WERI-Rb-1 (cell line): ENCODE data around the gene SETBP1.

Experiments used
- DNase-seq: peaks from one replicate; pipeline ENCODE4 v3.0.0-alpha.2; 2020
- H3K27ac ChIP-seq: fragments of 250-450 bp; sonication (Bioruptor Pico); 2 replicates; pipeline ENCODE4 v1.5.1; 2020; ENCODE audit warnings: mild to moderate bottlenecking, moderate library complexity
- H3K27me3 ChIP-seq: fragments of 250-450 bp; sonication (Bioruptor Pico); 2 replicates; pipeline ENCODE4 v1.5.1; 2021; ENCODE audit warnings: mild to moderate bottlenecking, low read depth, moderate library complexity; ENCODE audit not compliant: insufficient read depth, severe bottlenecking
- H3K36me3 ChIP-seq: fragments of 250-450 bp; sonication (Bioruptor Pico); 2 replicates; pipeline ENCODE4 v1.5.1; 2020; ENCODE audit warnings: mild to moderate bottlenecking, moderate library complexity
- H3K4me3 ChIP-seq: 2 replicates; pipeline ENCODE4 v1.5.1; 2011; ENCODE audit warnings: low read depth, mild to moderate bottlenecking, control low read depth, low read length
- H3K9me3 ChIP-seq: fragments of 250-450 bp; sonication (Bioruptor Pico); 2 replicates; pipeline ENCODE4 v1.5.1; 2021; ENCODE audit warnings: mild to moderate bottlenecking, moderate library complexity; ENCODE audit not compliant: severe bottlenecking
- TF ChIP-seq, protein P1 (sequence below): IDR thresholded peaks from 2 replicates; pipeline ENCODE4 v1.5.1; 2011; ENCODE audit warnings: low read depth, mild to moderate bottlenecking, control low read depth, inconsistent platforms, low read length

Gene SETBP1

GRCh38 chr18:45068400-45069094, 387.9 kb downstream of the SETBP1 start:
- TF ChIP-seq, protein P1, sequence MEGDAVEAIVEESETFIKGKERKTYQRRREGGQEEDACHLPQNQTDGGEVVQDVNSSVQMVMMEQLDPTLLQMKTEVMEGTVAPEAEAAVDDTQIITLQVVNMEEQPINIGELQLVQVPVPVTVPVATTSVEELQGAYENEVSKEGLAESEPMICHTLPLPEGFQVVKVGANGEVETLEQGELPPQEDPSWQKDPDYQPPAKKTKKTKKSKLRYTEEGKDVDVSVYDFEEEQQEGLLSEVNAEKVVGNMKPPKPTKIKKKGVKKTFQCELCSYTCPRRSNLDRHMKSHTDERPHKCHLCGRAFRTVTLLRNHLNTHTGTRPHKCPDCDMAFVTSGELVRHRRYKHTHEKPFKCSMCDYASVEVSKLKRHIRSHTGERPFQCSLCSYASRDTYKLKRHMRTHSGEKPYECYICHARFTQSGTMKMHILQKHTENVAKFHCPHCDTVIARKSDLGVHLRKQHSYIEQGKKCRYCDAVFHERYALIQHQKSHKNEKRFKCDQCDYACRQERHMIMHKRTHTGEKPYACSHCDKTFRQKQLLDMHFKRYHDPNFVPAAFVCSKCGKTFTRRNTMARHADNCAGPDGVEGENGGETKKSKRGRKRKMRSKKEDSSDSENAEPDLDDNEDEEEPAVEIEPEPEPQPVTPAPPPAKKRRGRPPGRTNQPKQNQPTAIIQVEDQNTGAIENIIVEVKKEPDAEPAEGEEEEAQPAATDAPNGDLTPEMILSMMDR: no peak
- Histone ChIP-seq H3K36me3 (no peaks in the 10 kb centered on the region), H3K9me3 (no peaks in the 10 kb centered on the region)

GRCh38 chr18:45069546-45069945, 388.9 kb downstream of the SETBP1 start:
- no peak for DNase-seq
- no peaks in the 10 kb centered on the region for H3K36me3 ChIP-seq
- TF ChIP-seq, protein P1: no peak
- no peaks in the 10 kb centered on the region for H3K27me3 ChIP-seq
- H3K9me3 ChIP-seq: no peaks in the 10 kb centered on the region
- no peak overlapping the region for H3K4me3 ChIP-seq
- no peak overlapping the region for H3K27ac ChIP-seq

More at GRCh38 chr18:45068400-45069094, 387.9 kb downstream of the SETBP1 start:
- DNase-seq: no peak
- Histone ChIP-seq H3K4me3 (no peak overlapping the region), H3K27me3 (no peaks in the 10 kb centered on the region), H3K27ac (no peak overlapping the region)

DNA sequence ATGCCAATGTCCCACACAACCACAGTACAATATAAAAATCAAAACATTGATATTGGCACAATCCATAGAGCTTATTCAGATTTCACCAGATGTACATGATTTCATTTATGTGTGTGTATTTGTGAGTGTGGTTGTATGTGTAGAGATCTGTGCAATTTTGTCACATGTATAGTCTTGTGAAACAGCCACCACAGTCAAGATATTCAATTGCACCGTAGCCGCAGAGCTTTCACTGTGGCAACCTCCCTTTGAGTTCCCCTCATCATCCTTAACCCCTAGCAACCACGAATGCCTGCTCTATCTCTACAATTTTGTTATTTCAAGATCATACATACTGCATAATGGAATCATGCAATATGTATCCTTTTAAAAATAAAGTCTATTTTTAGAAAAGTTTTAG, 391.3 kb downstream of the SETBP1 start:
- TF ChIP-seq, protein P1: no peak
- Histone ChIP-seq H3K4me3 (no peak overlapping the region), H3K9me3 (no peaks in the 10 kb centered on the region), H3K36me3 (no peaks in the 10 kb centered on the region), H3K27me3 (peaks cover 6% of the 10 kb centered on the region), H3K27ac (no peak overlapping the region)
- DNase-seq: no peak

DNA sequence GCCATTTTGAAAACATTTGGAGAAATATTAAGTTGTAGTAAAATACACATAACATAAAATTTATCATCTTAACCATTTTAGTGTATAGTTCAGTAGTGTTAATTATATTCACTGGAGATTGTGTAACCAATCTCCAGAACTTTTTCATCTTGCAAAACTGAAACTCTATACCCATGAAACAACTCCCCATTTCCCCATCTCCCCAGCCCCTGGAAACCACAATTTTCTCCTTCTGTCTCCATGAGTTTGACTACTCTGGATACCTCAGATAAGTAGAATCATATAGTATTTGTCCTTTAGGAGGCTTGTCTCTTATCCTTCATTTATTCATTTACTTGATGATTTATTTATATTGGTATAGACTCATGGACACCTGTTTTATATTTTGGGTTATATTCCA, 392.9 kb downstream of the SETBP1 start:
- Histone ChIP-seq H3K36me3 (no peaks in the 10 kb centered on the region), H3K27ac (no peak overlapping the region), H3K27me3 (peaks cover 6% of the 10 kb centered on the region), H3K9me3 (no peaks in the 10 kb centered on the region), H3K4me3 (no peak overlapping the region)
- TF ChIP-seq, protein P1: no peak
- DNase-seq: no peak

GRCh38 chr18:45081566-45082181, 401.0 kb downstream of the SETBP1 start:
- Histone ChIP-seq H3K9me3 (no peaks in the 10 kb centered on the region), H3K36me3 (no peaks in the 10 kb centered on the region), H3K4me3 (no peak overlapping the region), H3K27ac (no peak overlapping the region), H3K27me3 (peaks cover 64% of the 10 kb centered on the region)
- TF ChIP-seq, protein P1: no peak
- no peak for DNase-seq
